Neuronal stem cell (in vitro differentiated cells): Measurements from ENCODE around the gene LILRB1.
"Not testable (repeated sequence)": the region's sequence is repeated elsewhere in the genome, so short reads cannot be mapped to it uniquely, and the experiment has no call there.

Experiments used
- DNase-seq: peaks from one replicate; pipeline ENCODE4 v3.0.0-alpha.2; 2013; ENCODE audit warnings: low spot score
- H2AFZ ChIP-seq: one replicate; pipeline ENCODE4 v1.6.1; 2013; ENCODE audit warnings: mild to moderate bottlenecking, low read length, inconsistent platforms
- H2AK5ac ChIP-seq: 2 replicates; pipeline ENCODE4 v1.6.1; 2013; ENCODE audit warnings: low read depth, mild to moderate bottlenecking, inconsistent platforms, low read length, moderate library complexity, mixed read lengths
- H2BK120ac ChIP-seq: 2 replicates; pipeline ENCODE4 v1.6.1; 2013; ENCODE audit warnings: low read depth, mild to moderate bottlenecking, inconsistent platforms, low read length, moderate library complexity, mixed read lengths
- H2BK12ac ChIP-seq: one replicate; pipeline ENCODE4 v1.6.1; 2013; ENCODE audit warnings: low read length, inconsistent platforms
- H2BK15ac ChIP-seq: 2 replicates; pipeline ENCODE4 v1.6.1; 2013; ENCODE audit warnings: mild to moderate bottlenecking, low read length, inconsistent platforms, mixed read lengths
- H2BK5ac ChIP-seq: one replicate; pipeline ENCODE4 v1.6.1; 2013; ENCODE audit warnings: inconsistent platforms, mild to moderate bottlenecking, low read length, moderate library complexity
- H3K14ac ChIP-seq: one replicate; pipeline ENCODE4 v1.6.1; 2013; ENCODE audit warnings: low read length, inconsistent platforms
- H3K18ac ChIP-seq: 2 replicates; pipeline ENCODE4 v1.6.1; 2013; ENCODE audit warnings: low read length, inconsistent platforms
- H3K23ac ChIP-seq: 2 replicates; pipeline ENCODE4 v1.6.1; 2013; ENCODE audit warnings: low read depth, mild to moderate bottlenecking, mixed read lengths, low read length, inconsistent platforms; ENCODE audit not compliant: poor library complexity
- H3K27ac ChIP-seq: replicated peaks from 3 replicates; pipeline ENCODE4 v1.5.1; 2013; ENCODE audit warnings: low read length, inconsistent platforms
- H3K27me3 ChIP-seq, 3 experiments: 2 replicates each; pipeline ENCODE4 v1.6.1; 2013; ENCODE audit warnings: low read length in 3 of 3, mild to moderate bottlenecking in 2 of 3, inconsistent platforms in 1 of 3, low read depth in 1 of 3, mixed read lengths in 1 of 3, moderate library complexity in 1 of 3; ENCODE audit not compliant: control insufficient read depth in 3 of 3, insufficient read depth in 3 of 3
- H3K36me3 ChIP-seq, 2 donors: replicated peaks in 1 of 2; 2 replicates each; pipeline ENCODE4 v1.6.1; 2013; ENCODE audit warnings: low read length in 2 of 2; ENCODE audit not compliant: control insufficient read depth in 2 of 2, insufficient read depth in 2 of 2
- H3K4ac ChIP-seq: 2 replicates; pipeline ENCODE4 v1.6.1; 2013; ENCODE audit warnings: inconsistent platforms, mild to moderate bottlenecking, low read length, moderate library complexity
- H3K4me1 ChIP-seq, 2 donors: 1 replicate in 1 of 2; 2 replicates in 1 of 2; pipeline ENCODE4 v1.6.1; 2013; ENCODE audit warnings: low read length in 2 of 2, low read depth in 1 of 2; ENCODE audit not compliant: control insufficient read depth in 2 of 2, insufficient read depth in 1 of 2
- H3K4me2 ChIP-seq: one replicate; pipeline ENCODE4 v1.6.1; 2013; ENCODE audit warnings: mild to moderate bottlenecking, low read length, inconsistent platforms; ENCODE audit not compliant: insufficient read depth, poor library complexity, severe bottlenecking
- H3K4me3 ChIP-seq, 2 donors: 2 replicates each; pipeline ENCODE4 v1.5.1; 2013; ENCODE audit warnings: low read length in 2 of 2, mild to moderate bottlenecking in 2 of 2, inconsistent platforms in 1 of 2, moderate library complexity in 1 of 2
- H3K79me1 ChIP-seq: one replicate; pipeline ENCODE4 v1.6.1; 2013; ENCODE audit warnings: low read depth, mild to moderate bottlenecking, inconsistent platforms, low read length, moderate library complexity
- H3K9ac ChIP-seq: one replicate; pipeline ENCODE4 v1.6.1; 2013; ENCODE audit warnings: mild to moderate bottlenecking, low read depth, low read length, inconsistent platforms; ENCODE audit not compliant: poor library complexity
- H3K9me3 ChIP-seq, 2 donors: replicated peaks in 1 of 2; 2 replicates each; pipeline versions ENCODE3 to v1.6.1; 2013; ENCODE audit warnings: low read length in 2 of 2, mild to moderate bottlenecking in 2 of 2, inconsistent platforms in 1 of 2, low read depth in 1 of 2, mixed read lengths in 1 of 2, moderate library complexity in 1 of 2; ENCODE audit not compliant: control insufficient read depth in 2 of 2, insufficient read depth in 1 of 2
- H4K8ac ChIP-seq: one replicate; pipeline ENCODE4 v1.6.1; 2013; ENCODE audit warnings: low read depth, mild to moderate bottlenecking, inconsistent platforms, low read length, moderate library complexity
- H4K91ac ChIP-seq: one replicate; pipeline ENCODE4 v1.6.1; 2013; ENCODE audit warnings: low read length, low read depth, mild to moderate bottlenecking, inconsistent platforms; ENCODE audit not compliant: poor library complexity
- WGBS, 2 donors: extraction: QIAGEN DNeasy Blood & Tissue Kit; methylation state at CpG; one replicate each; pipeline ENCODE4 v1.1.7; 2013; ENCODE audit warnings: missing lambda C conversion rate in 2 of 2, mixed read lengths in 1 of 2; ENCODE audit not compliant: insufficient read length in 2 of 2, insufficient replicate concordance in 1 of 2; ENCODE audit errors: extremely low coverage in 2 of 2; 5-methylcytosine and 5-hydroxymethylcytosine counted together

The LILRB1 gene

GRCh38 chr19:54593931-54594626 lies 36.2 kb upstream of the LILRB1 start:
- H2BK120ac ChIP-seq, H2AFZ ChIP-seq, H3K23ac ChIP-seq, H3K4ac ChIP-seq, H3K27ac ChIP-seq, H2BK5ac ChIP-seq, DNase-seq, H3K4me1 ChIP-seq, H4K91ac ChIP-seq, H3K14ac ChIP-seq, H3K36me3 ChIP-seq, H3K4me3 ChIP-seq, H2BK12ac ChIP-seq, H2BK15ac ChIP-seq, H3K18ac ChIP-seq, H4K8ac ChIP-seq, H2AK5ac ChIP-seq, H3K79me1 ChIP-seq, H3K4me2 ChIP-seq, H3K9ac ChIP-seq: not testable (repeated sequence)
- peaks cover 0 to 29% (median 0%) of the 10 kb centered on the region in 3 experiments for H3K27me3 ChIP-seq
- peaks cover 0 to 23% of the 10 kb centered on the region in 2 donors for H3K9me3 ChIP-seq
- WGBS, 2 donors = no CpG with 5 or more reads among the region's 9 CpGs

GRCh38 chr19:54594737-54595136 lies 35.5 kb upstream of the LILRB1 start:
- Histone ChIP-seq H2BK120ac (no peak overlapping the region), H3K23ac (no peak overlapping the region), H3K27ac (no peak overlapping the region), H4K8ac (no peak overlapping the region), H3K9me3 (peaks cover 0 to 21% of the 10 kb centered on the region in 2 donors), H4K91ac (no peak overlapping the region), H2BK5ac (no peak overlapping the region), H3K18ac (no peak overlapping the region), H3K14ac (no peak overlapping the region), H3K9ac (no peak overlapping the region), H2AFZ (no peak overlapping the region), H3K27me3 (peaks cover 0 to 29% (median 0%) of the 10 kb centered on the region in 3 experiments), H3K4me2 (no peak overlapping the region), H3K36me3 (no peaks in the 10 kb centered on the region), H2BK15ac (no peak overlapping the region), H2AK5ac (no peak overlapping the region), H3K4ac (no peak overlapping the region), H2BK12ac (no peak overlapping the region), H3K79me1 (no peaks in the 10 kb centered on the region), H3K4me1 (no peaks in the 10 kb centered on the region), H3K4me3 (no peak overlapping the region)
- no CpG with 5 or more reads among the region's 5 CpGs for WGBS, 2 donors
- DNase-seq = no peak

- peaks cover 0 to 18% of the 10 kb centered on the region in 2 donors for H3K9me3 ChIP-seq
- H3K9ac ChIP-seq, H3K23ac ChIP-seq, DNase-seq, H3K4me1 ChIP-seq, H3K4me3 ChIP-seq, H3K36me3 ChIP-seq, H3K27ac ChIP-seq, H3K18ac ChIP-seq, H2AFZ ChIP-seq, H2AK5ac ChIP-seq, H4K91ac ChIP-seq, H3K79me1 ChIP-seq, H3K4ac ChIP-seq, H3K14ac ChIP-seq, H2BK5ac ChIP-seq, H3K4me2 ChIP-seq, H2BK15ac ChIP-seq, H2BK120ac ChIP-seq, H4K8ac ChIP-seq, H2BK12ac ChIP-seq: not testable (repeated sequence)
- H3K27me3 ChIP-seq = peaks cover 0 to 29% (median 0%) of the 10 kb centered on the region in 3 experiments
- no CpG with 5 or more reads among the region's 26 CpGs for WGBS, 2 donors
These were observed 34.4 kb upstream of the LILRB1 start for GRCh38 chr19:54595680-54596436.

GRCh38 chr19:54600212-54600611 lies 30.1 kb upstream of the LILRB1 start:
- H3K4me2 ChIP-seq = no peak overlapping the region
- no peak overlapping the region for H2AK5ac ChIP-seq
- no peak overlapping the region for H2AFZ ChIP-seq
- no peak overlapping the region for H3K18ac ChIP-seq
- no peak overlapping the region for H3K9ac ChIP-seq
- no peaks in the 10 kb centered on the region for H3K36me3 ChIP-seq
- no CpG with 5 or more reads among the region's 5 CpGs for WGBS, 2 donors
- H3K4me1 ChIP-seq = no peaks in the 10 kb centered on the region
- DNase-seq = no peak
- H4K91ac ChIP-seq = no peak overlapping the region
- no peak overlapping the region for H2BK5ac ChIP-seq
- H2BK15ac ChIP-seq = no peak overlapping the region
- H4K8ac ChIP-seq = no peak overlapping the region
- H3K79me1 ChIP-seq = no peaks in the 10 kb centered on the region
- H3K9me3 ChIP-seq = peaks cover 4 to 12% of the 10 kb centered on the region in 2 donors
- no peak overlapping the region for H3K23ac ChIP-seq
- no peak overlapping the region for H2BK120ac ChIP-seq
- H3K4me3 ChIP-seq = peak overlapping the region in 1 of 2 donors; percentile 48
- no peak overlapping the region for H3K14ac ChIP-seq
- peaks cover 0 to 16% (median 0%) of the 10 kb centered on the region in 3 experiments for H3K27me3 ChIP-seq
- no peak overlapping the region for H2BK12ac ChIP-seq
- H3K27ac ChIP-seq = no peak overlapping the region
- no peak overlapping the region for H3K4ac ChIP-seq
